ENCODE results near the gene HTRA2. TPM values are rescaled to one million over a fixed set of nuclear protein-coding genes. Genes with fewer than 3 reads are reported as not detected.

Gene HTRA2
- total and polyA plus RNA-seq, 4 donors, result 27.4 to 46.9 (median 33.7) TPM

DNA sequence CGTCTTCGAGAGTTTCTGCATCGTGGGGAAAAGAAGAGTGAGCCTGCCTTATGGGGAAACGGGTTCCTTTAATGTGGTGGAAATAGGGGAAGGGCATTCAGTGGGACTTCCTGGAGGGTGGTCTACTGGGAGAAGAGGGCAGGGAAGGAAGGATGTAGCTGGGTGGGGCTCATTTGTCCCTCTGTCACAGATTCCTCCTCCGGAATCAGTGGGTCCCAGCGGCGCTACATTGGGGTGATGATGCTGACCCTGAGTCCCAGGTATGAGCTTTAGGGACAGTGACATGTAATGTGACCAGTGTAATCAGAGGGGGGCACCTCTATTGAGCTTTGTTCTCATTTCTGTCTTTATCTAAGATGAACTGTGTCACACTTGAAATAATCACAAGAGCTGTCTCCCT, 1.9 kb downstream of the HTRA2 start:
- intact Hi-C loops (cut with DNase I), result loop anchor here in 1 of 2 donors (10.0 kb wide), 1 partner anchor 53 kb away; no protein-coding TSS in a partner anchor
- no peak overlapping the region for H3K27ac ChIP-seq (ENCODE audit: low read depth in 1 of 2, low read length in 2 of 2)
- DNase-seq, result no peak
- peaks cover 0 to 3% of the 10 kb centered on the region in 2 donors for H3K36me3 ChIP-seq (ENCODE audit: control insufficient read depth in 1 of 2, insufficient read depth in 2 of 2, low read length in 1 of 2)
- H3K4me3 ChIP-seq (ENCODE audit: low read length in 2 of 2), result no peak overlapping the region
- H3K27me3 ChIP-seq (ENCODE audit: control insufficient read depth in 1 of 2, insufficient read depth in 2 of 2, low read length in 1 of 2), result no peaks in the 10 kb centered on the region
- no peaks in the 10 kb centered on the region for H3K9me3 ChIP-seq (ENCODE audit: control insufficient read depth, low read length)
- H3K4me1 ChIP-seq (ENCODE audit: control insufficient read depth in 1 of 2, insufficient read depth in 2 of 2, low read length in 2 of 2), result no peaks in the 10 kb centered on the region
- no peak for ATAC-seq (ENCODE audit: low FRiP score)
- WGBS, 2 donors, result 90% methylated on average over 7 of the region's 7 CpGs

- intact Hi-C loops (cut with DNase I), result loop anchor here in 1 of 2 donors (10.0 kb wide), 1 partner anchor 53 kb away; no protein-coding TSS in a partner anchor
Measured at GRCh38 chr2:74532222-74532621, 2.5 kb downstream of the HTRA2 start.

DNA sequence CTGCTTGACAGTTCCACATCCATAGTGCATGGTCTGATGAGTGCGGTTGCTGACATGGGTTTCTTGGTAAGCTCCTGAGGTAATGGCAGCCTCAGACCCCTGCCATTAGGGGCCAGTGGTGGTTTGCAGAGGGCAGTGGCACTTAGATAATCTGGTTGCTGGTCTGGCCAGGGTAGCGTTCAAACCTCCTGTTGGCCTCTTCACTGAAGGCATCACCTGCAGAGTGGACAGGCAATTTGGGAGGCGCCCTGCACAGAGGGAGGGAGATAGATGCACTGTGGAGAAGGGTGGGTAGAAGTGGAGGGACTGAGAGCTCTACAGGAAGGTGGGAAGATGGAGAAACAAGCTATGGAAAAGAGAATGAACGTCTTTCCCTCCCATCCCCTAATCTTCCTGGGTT, 3.7 kb downstream of the HTRA2 start:
- H3K9me3 ChIP-seq (ENCODE audit: control insufficient read depth, low read length), result no peaks in the 10 kb centered on the region
- WGBS, 2 donors, result 74 to 81% methylated on average over 4 of the region's 4 CpGs
- H3K27me3 ChIP-seq (ENCODE audit: control insufficient read depth in 1 of 2, insufficient read depth in 2 of 2, low read length in 1 of 2), result no peaks in the 10 kb centered on the region
- H3K36me3 ChIP-seq (ENCODE audit: control insufficient read depth in 1 of 2, insufficient read depth in 2 of 2, low read length in 1 of 2), result no peaks in the 10 kb centered on the region
- no peak overlapping the region for H3K27ac ChIP-seq (ENCODE audit: low read depth in 1 of 2, low read length in 2 of 2)
- ATAC-seq (ENCODE audit: low FRiP score) (no peak), DNase-seq (no peak)
- H3K4me3 ChIP-seq (ENCODE audit: low read length in 2 of 2), result no peak overlapping the region
- intact Hi-C loops (cut with DNase I), result loop anchor here in 1 of 2 donors (10.0 kb wide), 1 partner anchor 51 kb away; no protein-coding TSS in a partner anchor
- no peaks in the 10 kb centered on the region for H3K4me1 ChIP-seq (ENCODE audit: control insufficient read depth in 1 of 2, insufficient read depth in 2 of 2, low read length in 2 of 2)

More at GRCh38 chr2:74532222-74532621, 2.5 kb downstream of the HTRA2 start:
- DNase-seq (no peak), ATAC-seq (ENCODE audit: low FRiP score) (no peak)
- no peak overlapping the region for H3K4me3 ChIP-seq (ENCODE audit: low read length in 2 of 2)
- no peaks in the 10 kb centered on the region for H3K9me3 ChIP-seq (ENCODE audit: control insufficient read depth, low read length)
- H3K27me3 ChIP-seq (ENCODE audit: control insufficient read depth in 1 of 2, insufficient read depth in 2 of 2, low read length in 1 of 2), result no peaks in the 10 kb centered on the region
- no peak overlapping the region for H3K27ac ChIP-seq (ENCODE audit: low read depth in 1 of 2, low read length in 2 of 2)
- H3K4me1 ChIP-seq (ENCODE audit: control insufficient read depth in 1 of 2, insufficient read depth in 2 of 2, low read length in 2 of 2), result no peaks in the 10 kb centered on the region
- no peaks in the 10 kb centered on the region for H3K36me3 ChIP-seq (ENCODE audit: control insufficient read depth in 1 of 2, insufficient read depth in 2 of 2, low read length in 1 of 2)

- no peaks in the 10 kb centered on the region for H3K27me3 ChIP-seq (ENCODE audit: control insufficient read depth in 1 of 2, insufficient read depth in 2 of 2, low read length in 1 of 2)
- no peak overlapping the region for H3K27ac ChIP-seq (ENCODE audit: low read depth in 1 of 2, low read length in 2 of 2)
- H3K36me3 ChIP-seq (ENCODE audit: control insufficient read depth in 1 of 2, insufficient read depth in 2 of 2, low read length in 1 of 2), result no peaks in the 10 kb centered on the region
- no peak overlapping the region for H3K4me3 ChIP-seq (ENCODE audit: low read length in 2 of 2)
- no peak for DNase-seq
- H3K4me1 ChIP-seq (ENCODE audit: control insufficient read depth in 1 of 2, insufficient read depth in 2 of 2, low read length in 2 of 2), result no peaks in the 10 kb centered on the region
- H3K9me3 ChIP-seq (ENCODE audit: control insufficient read depth, low read length), result no peaks in the 10 kb centered on the region
- intact Hi-C loops (cut with DNase I), result loop anchor here in 1 of 2 donors (10.0 kb wide), 1 partner anchor 50 kb away; no protein-coding TSS in a partner anchor
- ATAC-seq (ENCODE audit: low FRiP score), result no peak
- 85 to 87% methylated on average over 12 of the region's 12 CpGs for WGBS, 2 donors
Measured at GRCh38 chr2:74534411-74534810, 4.7 kb downstream of the HTRA2 start.

DNA sequence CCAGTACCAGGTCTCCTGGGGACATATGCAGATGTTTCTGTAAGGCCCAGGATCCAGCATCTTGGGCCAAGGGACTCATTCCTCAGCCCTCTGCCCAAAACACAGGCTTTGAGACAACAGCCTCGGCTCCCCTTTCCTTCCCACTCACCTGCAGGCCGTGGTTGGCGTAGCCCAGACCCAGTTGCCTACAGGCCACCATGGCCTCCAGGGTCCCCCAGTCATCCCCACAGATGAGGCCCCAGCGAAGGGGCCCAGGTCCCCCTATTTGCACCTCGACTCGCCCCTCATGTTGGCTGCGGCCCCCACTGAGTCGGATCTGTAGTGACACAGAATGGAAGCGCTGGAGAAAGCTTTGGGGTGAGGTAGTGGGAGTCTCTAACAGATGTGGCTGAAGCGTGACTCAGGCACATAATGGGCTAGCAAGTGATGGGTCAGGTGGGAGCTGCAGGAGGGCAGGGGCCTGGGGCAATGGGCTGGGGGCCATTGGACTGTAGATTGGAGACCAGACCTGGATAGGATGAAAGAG, 5.8 kb downstream of the HTRA2 start:
- H3K4me3 ChIP-seq (ENCODE audit: low read length in 2 of 2), result no peak overlapping the region
- ATAC-seq (ENCODE audit: low FRiP score), result no peak
- no peak overlapping the region for H3K27ac ChIP-seq (ENCODE audit: low read depth in 1 of 2, low read length in 2 of 2)
- intact Hi-C loops (cut with DNase I), result loop anchor here in 1 of 2 donors (10.0 kb wide), 1 partner anchor 49 kb away; no protein-coding TSS in a partner anchor
- no peaks in the 10 kb centered on the region for H3K27me3 ChIP-seq (ENCODE audit: control insufficient read depth in 1 of 2, insufficient read depth in 2 of 2, low read length in 1 of 2)
- H3K36me3 ChIP-seq (ENCODE audit: control insufficient read depth in 1 of 2, insufficient read depth in 2 of 2, low read length in 1 of 2), result no peaks in the 10 kb centered on the region
- no peaks in the 10 kb centered on the region for H3K4me1 ChIP-seq (ENCODE audit: control insufficient read depth in 1 of 2, insufficient read depth in 2 of 2, low read length in 2 of 2)
- WGBS, 2 donors, result 89 to 90% methylated on average over 10 of the region's 10 CpGs
- no peaks in the 10 kb centered on the region for H3K9me3 ChIP-seq (ENCODE audit: control insufficient read depth, low read length)
- no peak for DNase-seq

GRCh38 chr2:74536166-74536950, 6.6 kb downstream of the HTRA2 start:
- Histone ChIP-seq H3K4me1 (ENCODE audit: control insufficient read depth in 1 of 2, insufficient read depth in 2 of 2, low read length in 2 of 2) (no peaks in the 10 kb centered on the region), H3K9me3 (ENCODE audit: control insufficient read depth, low read length) (no peaks in the 10 kb centered on the region), H3K36me3 (ENCODE audit: control insufficient read depth in 1 of 2, insufficient read depth in 2 of 2, low read length in 1 of 2) (no peaks in the 10 kb centered on the region), H3K27ac (ENCODE audit: low read depth in 1 of 2, low read length in 2 of 2) (no peak overlapping the region), H3K4me3 (ENCODE audit: low read length in 2 of 2) (no peak overlapping the region), H3K27me3 (ENCODE audit: control insufficient read depth in 1 of 2, insufficient read depth in 2 of 2, low read length in 1 of 2) (no peaks in the 10 kb centered on the region)
- intact Hi-C loops (cut with DNase I), result loop anchor here in 1 of 2 donors (10.0 kb wide), 1 partner anchor 48 kb away; no protein-coding TSS in a partner anchor
- 84 to 85% methylated on average over 23 of the region's 23 CpGs for WGBS, 2 donors
- ATAC-seq (ENCODE audit: low FRiP score) (no peak), DNase-seq (no peak)

DNA sequence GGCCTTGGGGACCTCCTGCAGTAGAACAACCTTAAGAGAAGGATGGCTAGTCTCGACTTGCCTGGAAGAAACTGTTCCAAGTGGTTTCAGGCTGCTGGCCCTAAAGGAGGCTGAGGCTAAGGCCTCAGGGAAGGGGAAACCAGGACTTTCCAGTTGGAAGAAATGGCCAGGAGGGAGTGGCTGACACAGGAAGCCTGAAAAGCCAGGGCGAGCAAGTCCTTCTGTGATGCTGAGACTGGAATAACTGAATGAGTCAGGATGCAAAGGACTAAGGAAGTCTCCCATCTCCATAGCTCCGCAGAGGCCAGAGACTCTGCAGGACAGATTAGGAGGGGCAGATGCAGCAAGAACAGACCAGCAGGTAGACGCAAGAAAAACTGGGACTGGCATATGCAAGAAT, 7.4 kb downstream of the HTRA2 start:
- no peak overlapping the region for H3K27ac ChIP-seq (ENCODE audit: low read depth in 1 of 2, low read length in 2 of 2)
- no peaks in the 10 kb centered on the region for H3K4me1 ChIP-seq (ENCODE audit: control insufficient read depth in 1 of 2, insufficient read depth in 2 of 2, low read length in 2 of 2)
- DNase-seq, result no peak
- no peaks in the 10 kb centered on the region for H3K9me3 ChIP-seq (ENCODE audit: control insufficient read depth, low read length)
- no peak for ATAC-seq (ENCODE audit: low FRiP score)
- no peaks in the 10 kb centered on the region for H3K36me3 ChIP-seq (ENCODE audit: control insufficient read depth in 1 of 2, insufficient read depth in 2 of 2, low read length in 1 of 2)
- H3K4me3 ChIP-seq (ENCODE audit: low read length in 2 of 2), result no peak overlapping the region
- intact Hi-C loops (cut with DNase I), result loop anchor here in 1 of 2 donors (10.0 kb wide), 1 partner anchor 48 kb away; no protein-coding TSS in a partner anchor
- no peaks in the 10 kb centered on the region for H3K27me3 ChIP-seq (ENCODE audit: control insufficient read depth in 1 of 2, insufficient read depth in 2 of 2, low read length in 1 of 2)
- 69 to 70% methylated on average over 4 of the region's 4 CpGs for WGBS, 2 donors

DNA sequence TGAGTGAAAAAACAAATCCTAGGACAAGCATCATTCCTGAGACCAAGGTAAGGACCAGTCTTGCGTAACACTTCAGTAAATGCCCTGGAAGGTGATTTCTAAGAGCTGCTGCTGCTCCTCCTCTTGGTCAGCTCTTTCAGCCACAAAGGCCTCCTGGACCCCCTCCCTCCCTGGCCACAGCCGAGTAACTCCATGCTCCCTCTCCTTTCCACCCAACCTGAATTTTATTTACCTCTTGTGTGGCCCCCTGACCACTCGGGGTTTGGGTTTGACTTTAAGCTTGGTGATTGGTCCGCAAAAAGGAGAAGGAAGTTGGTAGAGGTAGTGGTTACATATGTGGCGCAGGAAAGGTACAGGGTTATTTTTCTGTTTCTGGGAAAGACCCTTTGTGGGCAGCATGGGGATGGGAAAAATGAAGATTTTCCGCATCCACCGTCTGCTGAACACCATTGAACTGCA, 9.2 kb downstream of the HTRA2 start:
- no peak overlapping the region for H3K27ac ChIP-seq (ENCODE audit: low read depth in 1 of 2, low read length in 2 of 2)
- H3K27me3 ChIP-seq (ENCODE audit: control insufficient read depth in 1 of 2, insufficient read depth in 2 of 2, low read length in 1 of 2), result no peaks in the 10 kb centered on the region
- ATAC-seq (ENCODE audit: low FRiP score) (no peak), DNase-seq (no peak)
- H3K36me3 ChIP-seq (ENCODE audit: control insufficient read depth in 1 of 2, insufficient read depth in 2 of 2, low read length in 1 of 2), result no peaks in the 10 kb centered on the region
- H3K4me1 ChIP-seq (ENCODE audit: control insufficient read depth in 1 of 2, insufficient read depth in 2 of 2, low read length in 2 of 2), result no peaks in the 10 kb centered on the region
- WGBS, 2 donors, result 81 to 84% methylated on average over 7 of the region's 7 CpGs
- no peak overlapping the region for H3K4me3 ChIP-seq (ENCODE audit: low read length in 2 of 2)
- intact Hi-C loops (cut with DNase I), result loop anchor here in 1 of 2 donors (10.0 kb wide), 1 partner anchor 46 kb away; no protein-coding TSS in a partner anchor
- H3K9me3 ChIP-seq (ENCODE audit: control insufficient read depth, low read length), result no peaks in the 10 kb centered on the region
